HCT116 (cell line): Measurements from ENCODE around the gene EXOC4. TPM values are rescaled to one million over a fixed set of nuclear protein-coding genes. Genes with fewer than 3 reads are reported as not detected.

ENCODE experiments used
- ATAC-seq: fragments of 200-7000 bp; cut with Tn5 transposase; 2 replicates; pipeline ENCODE4 v1.9.1; 2020; ENCODE audit warnings: mild to moderate bottlenecking, moderate library complexity
- BruUV-seq: library from RNA; stranded (reverse); fragments of 400-500 nt; replicated peaks from 2 replicates; lab custom pipeline; 2021; lab: Mats Ljungman, UMichigan
- CTCF ChIA-PET: fragments of 300-600 bp; sonication (Branson Sonifier 250); formaldehyde crosslinking; loops from one replicate; lab custom pipeline; 2021; ENCODE audit warnings: antibody characterized with exemption; lab: Charles Lee
- POLR2A ChIA-PET: fragments of 300-600, 350-600 bp; sonication (Branson Sonifier 250); formaldehyde crosslinking; loops from one replicate; lab custom pipeline; 2021; ENCODE audit warnings: antibody characterized with exemption; lab: Charles Lee
- RAD21 ChIA-PET, 2 experiments: fragments of 300-600 bp; sonication (Branson Sonifier 250); formaldehyde crosslinking; loops; one replicate each; lab custom pipeline; 2023; ENCODE audit warnings: low total read pairs in 2 of 2; ENCODE audit not compliant: uncharacterized antibody in 2 of 2, unreplicated experiment in 2 of 2, low non-redundant PET in 1 of 2; lab: Charles Lee
- DNase-seq: peaks from one replicate; pipeline ENCODE4 v3.0.0-alpha.2; 2010; ENCODE audit warnings: low read depth, low spot score
- H2AFZ ChIP-seq: fragments of 200-600 bp; shearing (Covaris generic), sonication (generic); 2 replicates; pipeline ENCODE4 v1.6.1; 2017; ENCODE audit warnings: low read depth, mixed run types, mixed read lengths, antibody characterized with exemption, low read length; ENCODE audit not compliant: poor library complexity, severe bottlenecking
- H3K27ac ChIP-seq: 2 replicates; pipeline ENCODE4 v1.5.1; 2012; ENCODE audit warnings: low read depth, low read length
- H3K27me3 ChIP-seq: fragments of 200-600 bp; sonication (generic); 2 replicates; pipeline ENCODE4 v1.6.1; 2016; ENCODE audit warnings: mixed run types, low read length, mixed read lengths; ENCODE audit not compliant: insufficient read depth
- H3K36me3 ChIP-seq, 2 experiments: fragments of 200-500 bp in 1 of 2; fragments of 200-600 bp in 1 of 2; sonication (Bioruptor generic) in 1 of 2; sonication (generic) in 1 of 2; 2 replicates each; pipeline versions ENCODE4 v1.5.1 to v1.6.1; 2014 to 2016; ENCODE audit warnings: low read length in 2 of 2, inconsistent platforms in 1 of 2, mixed read lengths in 1 of 2, mixed run types in 1 of 2; ENCODE audit not compliant: insufficient read depth in 2 of 2, control insufficient read depth in 1 of 2
- H3K4me1 ChIP-seq, 2 experiments: fragments of 200-600 bp in 1 of 2; sonication (generic) in 1 of 2; 2 replicates each; pipeline versions ENCODE4 v1.5.1 to v1.6.1; 2012 to 2017; ENCODE audit warnings: low read length in 2 of 2, inconsistent platforms in 1 of 2, mild to moderate bottlenecking in 1 of 2, mixed read lengths in 1 of 2, mixed run types in 1 of 2, moderate library complexity in 1 of 2; ENCODE audit not compliant: insufficient read depth in 2 of 2, control insufficient read depth in 1 of 2
- H3K4me2 ChIP-seq: fragments of 200-600 bp; sonication (generic); 2 replicates; pipeline ENCODE4 v1.6.1; 2017; ENCODE audit warnings: mixed run types, low read length, mixed read lengths
- H3K4me3 ChIP-seq, 2 experiments: fragments of 200-600 bp in 1 of 2; sonication (generic) in 1 of 2; replicated peaks in 1 of 2; 2 replicates each; pipeline ENCODE4 v1.5.1; 2011 to 2016; ENCODE audit warnings: low read length in 2 of 2, control low read depth in 1 of 2, low read depth in 1 of 2, mild to moderate bottlenecking in 1 of 2, mixed read lengths in 1 of 2, mixed run types in 1 of 2
- H3K79me2 ChIP-seq: fragments of 200-600 bp; sonication (generic); 2 replicates; pipeline ENCODE4 v1.6.1; 2017; ENCODE audit warnings: mild to moderate bottlenecking, mixed run types, low read length, moderate library complexity, mixed read lengths; ENCODE audit not compliant: insufficient read depth
- H3K9ac ChIP-seq: fragments of 200-600 bp; sonication (generic); 2 replicates; pipeline ENCODE4 v1.6.1; 2016; ENCODE audit warnings: low read length, mixed read lengths
- H3K9me2 ChIP-seq: fragments of 200-600 bp; sonication (generic), shearing (Covaris generic); 2 replicates; pipeline ENCODE4 v1.6.1; 2017; ENCODE audit warnings: mixed run types, mild to moderate bottlenecking, moderate library complexity; ENCODE audit not compliant: insufficient read depth
- H3K9me3 ChIP-seq, 2 experiments: fragments of 200-500 bp in 1 of 2; fragments of 200-600 bp in 1 of 2; sonication (Bioruptor generic) in 1 of 2; sonication (generic) in 1 of 2; 2 replicates each; pipeline ENCODE4 v1.6.1; 2014 to 2017; ENCODE audit warnings: low read length in 2 of 2, mixed read lengths in 2 of 2, inconsistent platforms in 1 of 2, low read depth in 1 of 2, mild to moderate bottlenecking in 1 of 2, mixed run types in 1 of 2, moderate library complexity in 1 of 2; ENCODE audit not compliant: control insufficient read depth in 1 of 2, insufficient read depth in 1 of 2
- H4K20me1 ChIP-seq: fragments of 200-600 bp; sonication (generic), shearing (Covaris generic); 2 replicates; pipeline ENCODE4 v1.6.1; 2017; ENCODE audit warnings: mixed run types, mild to moderate bottlenecking, moderate library complexity; ENCODE audit not compliant: insufficient read depth
- CBX3 ChIP-seq: IDR thresholded peaks from 2 replicates; pipeline ENCODE4 v1.6.1; 2012; ENCODE audit warnings: low read depth
- CEBPB ChIP-seq: IDR thresholded peaks from 2 replicates; pipeline ENCODE4 v1.6.1; 2012; ENCODE audit warnings: low read depth
- CTCF ChIP-seq, 3 experiments: fragments of 200-600 bp in 1 of 3; sonication (generic) in 1 of 3; IDR thresholded peaks in 2 of 3; conservative IDR thresholded peaks in 1 of 3; 2 replicates each; pipeline ENCODE4 v1.5.1; 2012 to 2017; ENCODE audit warnings: low read depth in 2 of 3, low read length in 2 of 3, antibody characterized with exemption in 1 of 3, borderline replicate concordance in 1 of 3, control low read depth in 1 of 3, mild to moderate bottlenecking in 1 of 3, mixed read lengths in 1 of 3, mixed run types in 1 of 3, moderate library complexity in 1 of 3; ENCODE audit not compliant: insufficient read depth in 1 of 3
- EGR1 ChIP-seq: IDR thresholded peaks from 2 replicates; pipeline ENCODE4 v1.6.1; 2012; ENCODE audit warnings: low read depth
- ELF1 ChIP-seq: IDR thresholded peaks from 2 replicates; pipeline ENCODE4 v1.6.1; 2012; ENCODE audit warnings: low read depth, borderline replicate concordance
- EZH2 ChIP-seq: fragments of 200-600 bp; sonication (generic); IDR thresholded peaks from 2 replicates; pipeline ENCODE4 v1.6.1; 2017; ENCODE audit warnings: antibody characterized with exemption, mixed run types
- FOSL1 ChIP-seq: IDR thresholded peaks from 2 replicates; pipeline ENCODE4 v1.6.1; 2012; ENCODE audit warnings: low read depth
- JUND ChIP-seq: IDR thresholded peaks from 2 replicates; pipeline ENCODE4 v1.6.1; 2012
- POLR2A ChIP-seq: IDR thresholded peaks from 2 replicates; pipeline ENCODE4 v1.7.0; 2011; ENCODE audit warnings: borderline replicate concordance; ENCODE audit not compliant: insufficient read depth, insufficient read length; ENCODE audit errors: extremely low read depth
- POLR2AphosphoS5 ChIP-seq: IDR thresholded peaks from 2 replicates; pipeline ENCODE4 v1.6.1; 2011; ENCODE audit warnings: mild to moderate bottlenecking, low read depth, low read length, moderate library complexity
- SRF ChIP-seq: IDR thresholded peaks from 2 replicates; pipeline ENCODE4 v1.6.1; 2012; ENCODE audit warnings: low read depth
- TCF7L2 ChIP-seq: IDR thresholded peaks from 2 replicates; pipeline ENCODE4 v1.7.0; 2011; ENCODE audit warnings: borderline replicate concordance, inconsistent platforms; ENCODE audit not compliant: insufficient read depth, insufficient read length; ENCODE audit errors: extremely low read depth
- ZFX ChIP-seq: fragments of 450-650 bp; IDR thresholded peaks from 2 replicates; pipeline ENCODE4 v1.6.1; 2017
- intact Hi-C: fragments of 100-400 bp; cut with micrococcal nuclease; formaldehyde crosslinking; loops from 2 replicates; pipeline ENCODE4 v1.10.0; 2022
- total RNA-seq: library from RNA; stranded (reverse); gene quantifications from one replicate; pipeline ENCODE4 v1.2.1, GENCODE V29; 2021; ENCODE audit not compliant: unreplicated experiment
- TF ChIP-seq, protein P1 (sequence below): IDR thresholded peaks from 2 replicates; pipeline ENCODE4 v1.6.1; 2012
- TF ChIP-seq, protein P2 (sequence below): IDR thresholded peaks from 2 replicates; pipeline ENCODE4 v1.6.1; 2011; ENCODE audit warnings: mild to moderate bottlenecking, low read length, moderate library complexity; ENCODE audit not compliant: insufficient replicate concordance; ENCODE audit errors: extremely low read depth

Gene EXOC4
- total RNA-seq, 1 experiment from 2014 or later: 40.3 TPM

DNA sequence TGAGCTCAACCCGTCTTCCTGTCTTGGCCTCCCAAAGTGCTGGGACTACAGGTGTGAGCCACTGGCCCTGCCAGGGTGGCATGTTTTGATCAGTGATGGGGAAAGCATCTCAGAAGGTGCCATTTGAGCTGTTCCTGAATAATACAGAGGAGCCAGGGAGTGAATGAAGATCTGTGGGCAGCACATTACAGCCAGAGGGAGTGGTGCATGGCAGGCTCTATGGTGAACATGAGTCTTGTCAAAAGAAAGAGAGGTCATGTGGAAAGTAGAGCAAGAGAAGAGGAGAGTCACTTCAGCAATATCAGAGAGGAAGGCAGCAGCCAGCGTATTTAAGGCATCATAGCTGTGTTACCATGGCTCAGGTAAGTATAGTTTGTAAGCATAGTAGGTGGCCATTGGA is 598.5 kb downstream of the EXOC4 start:
- Histone ChIP-seq H3K36me3 (no peaks in the 10 kb centered on the region), H3K9ac (no peak overlapping the region), H3K79me2 (no peaks in the 10 kb centered on the region), H4K20me1 (no peaks in the 10 kb centered on the region), H3K9me3 (no peaks in the 10 kb centered on the region), H2AFZ (no peak overlapping the region), H3K4me2 (no peak overlapping the region), H3K4me3 (no peak overlapping the region), H3K4me1 (peaks cover 12 to 17% of the 10 kb centered on the region in 2 experiments; a peak in 3 of 4 replicates), H3K27me3 (no peaks in the 10 kb centered on the region), H3K27ac (no peak overlapping the region), H3K9me2 (no peaks in the 10 kb centered on the region)
- no TSS peak for BruUV-seq
- TF ChIP-seq EZH2 (no peak), ELF1 (no peak), POLR2A (no peak), CTCF (IDR thresholded peaks at IDR 0.05 in 2 of 3, conservative IDR thresholded peaks at IDR 0.05 in 1 of 3; ENCODE audit: borderline replicate concordance in 1 of 3, insufficient read depth in 1 of 3, low read depth in 2 of 3, low read length in 2 of 3) (no peak), FOSL1 (no peak), CBX3 (no peak), EGR1 (no peak), POLR2AphosphoS5 (no peak), SRF (no peak), CEBPB (no peak), ZFX (no peak), JUND (no peak), TCF7L2 (no peak)
- TF ChIP-seq, protein P1, sequence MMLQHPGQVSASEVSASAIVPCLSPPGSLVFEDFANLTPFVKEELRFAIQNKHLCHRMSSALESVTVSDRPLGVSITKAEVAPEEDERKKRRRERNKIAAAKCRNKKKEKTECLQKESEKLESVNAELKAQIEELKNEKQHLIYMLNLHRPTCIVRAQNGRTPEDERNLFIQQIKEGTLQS: no peak
- TF ChIP-seq, protein P2, sequence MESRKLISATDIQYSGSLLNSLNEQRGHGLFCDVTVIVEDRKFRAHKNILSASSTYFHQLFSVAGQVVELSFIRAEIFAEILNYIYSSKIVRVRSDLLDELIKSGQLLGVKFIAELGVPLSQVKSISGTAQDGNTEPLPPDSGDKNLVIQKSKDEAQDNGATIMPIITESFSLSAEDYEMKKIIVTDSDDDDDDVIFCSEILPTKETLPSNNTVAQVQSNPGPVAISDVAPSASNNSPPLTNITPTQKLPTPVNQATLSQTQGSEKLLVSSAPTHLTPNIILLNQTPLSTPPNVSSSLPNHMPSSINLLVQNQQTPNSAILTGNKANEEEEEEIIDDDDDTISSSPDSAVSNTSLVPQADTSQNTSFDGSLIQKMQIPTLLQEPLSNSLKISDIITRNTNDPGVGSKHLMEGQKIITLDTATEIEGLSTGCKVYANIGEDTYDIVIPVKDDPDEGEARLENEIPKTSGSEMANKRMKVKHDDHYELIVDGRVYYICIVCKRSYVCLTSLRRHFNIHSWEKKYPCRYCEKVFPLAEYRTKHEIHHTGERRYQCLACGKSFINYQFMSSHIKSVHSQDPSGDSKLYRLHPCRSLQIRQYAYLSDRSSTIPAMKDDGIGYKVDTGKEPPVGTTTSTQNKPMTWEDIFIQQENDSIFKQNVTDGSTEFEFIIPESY: no peak
- no peak for DNase-seq
- ChIA-PET RAD21 (no interaction called here), CTCF (no interaction called here), POLR2A (no interaction called here)
- intact Hi-C loops: loop anchor here (10.0 kb wide), 1 partner anchor 473 kb away; no protein-coding TSS in a partner anchor
- no peak for ATAC-seq
